Hindlimb muscle (tissue), 1 donor: Measurements from ENCODE around the gene MICB. TPM values are rescaled to one million over a fixed set of nuclear protein-coding genes. Genes with fewer than 3 reads are reported as not detected.
"Not testable (repeated sequence)": the region's sequence is repeated elsewhere in the genome, so short reads cannot be mapped to it uniquely, and the experiment has no call there.

ENCODE experiments used
- DNase-seq: peaks from one replicate; pipeline ENCODE4 v3.0.0-alpha.2; 2013
- polyA plus RNA-seq: library from polyadenylated mRNA; unstranded; fragments of 120-200 nt; gene quantifications from one replicate; pipeline ENCODE4 v1.2.1, GENCODE V29; 2013; ENCODE audit not compliant: insufficient read length

The MICB gene
- polyA plus RNA-seq, 1 donor: 0.85 TPM

GRCh38 chr6:31474871-31475286, 23.1 kb upstream of the MICB start:
- DNase-seq: no peak

GRCh38 chr6:31476515-31477139, 21.3 kb upstream of the MICB start:
- no peak for DNase-seq

GRCh38 chr6:31477521-31477920, 20.4 kb upstream of the MICB start:
- DNase-seq: no peak

GRCh38 chr6:31478186-31478950, 19.6 kb upstream of the MICB start:
- DNase-seq: no peak

GRCh38 chr6:31479151-31479932, 18.6 kb upstream of the MICB start:
- DNase-seq: no peak

GRCh38 chr6:31479933-31480535, 17.9 kb upstream of the MICB start:
- DNase-seq: no peak

GRCh38 chr6:31480574-31480973, 17.4 kb upstream of the MICB start:
- no peak for DNase-seq

GRCh38 chr6:31483392-31483791, 14.6 kb upstream of the MICB start:
- DNase-seq: no peak

GRCh38 chr6:31485055-31485454, 12.9 kb upstream of the MICB start:
- DNase-seq: no peak

- not testable (repeated sequence) for DNase-seq
Observed at GRCh38 chr6:31486065-31486837, 11.7 kb upstream of the MICB start.

- DNase-seq: not testable (repeated sequence)
Observed at GRCh38 chr6:31487674-31488073, 10.3 kb upstream of the MICB start.

- no peak for DNase-seq
Observed at GRCh38 chr6:31489086-31489485, 8.9 kb upstream of the MICB start.

- DNase-seq: no peak
Observed at GRCh38 chr6:31490115-31490873, 7.7 kb upstream of the MICB start.

- not testable (repeated sequence) for DNase-seq
Observed at GRCh38 chr6:31493550-31493874, 4.4 kb upstream of the MICB start.

- peak; percentile 38 for DNase-seq
Observed at GRCh38 chr6:31493875-31494694, 3.9 kb upstream of the MICB start.

GRCh38 chr6:31495580-31495979, 2.4 kb upstream of the MICB start:
- DNase-seq: no peak

- not testable (repeated sequence) for DNase-seq
Observed at GRCh38 chr6:31496826-31497225, 1.1 kb upstream of the MICB start.

GRCh38 chr6:31498748-31499147, 803 bp downstream of the MICB start:
- DNase-seq: no peak

GRCh38 chr6:31499648-31500047, 1.7 kb downstream of the MICB start:
- not testable (repeated sequence) for DNase-seq

- DNase-seq: no peak
Observed at GRCh38 chr6:31502586-31502985, 4.6 kb downstream of the MICB start.

GRCh38 chr6:31509036-31509435, 11.1 kb downstream of the MICB start:
- DNase-seq: not testable (repeated sequence)
